Inferior parietal cortex (tissue), 1 donor: ENCODE measurements around the gene ADARB1.

Experiments used
- DNase-seq: peaks from one replicate; pipeline ENCODE4 v3.0.0-alpha.2; 2016; ENCODE audit errors: extremely low spot score

ADARB1 gene

DNA sequence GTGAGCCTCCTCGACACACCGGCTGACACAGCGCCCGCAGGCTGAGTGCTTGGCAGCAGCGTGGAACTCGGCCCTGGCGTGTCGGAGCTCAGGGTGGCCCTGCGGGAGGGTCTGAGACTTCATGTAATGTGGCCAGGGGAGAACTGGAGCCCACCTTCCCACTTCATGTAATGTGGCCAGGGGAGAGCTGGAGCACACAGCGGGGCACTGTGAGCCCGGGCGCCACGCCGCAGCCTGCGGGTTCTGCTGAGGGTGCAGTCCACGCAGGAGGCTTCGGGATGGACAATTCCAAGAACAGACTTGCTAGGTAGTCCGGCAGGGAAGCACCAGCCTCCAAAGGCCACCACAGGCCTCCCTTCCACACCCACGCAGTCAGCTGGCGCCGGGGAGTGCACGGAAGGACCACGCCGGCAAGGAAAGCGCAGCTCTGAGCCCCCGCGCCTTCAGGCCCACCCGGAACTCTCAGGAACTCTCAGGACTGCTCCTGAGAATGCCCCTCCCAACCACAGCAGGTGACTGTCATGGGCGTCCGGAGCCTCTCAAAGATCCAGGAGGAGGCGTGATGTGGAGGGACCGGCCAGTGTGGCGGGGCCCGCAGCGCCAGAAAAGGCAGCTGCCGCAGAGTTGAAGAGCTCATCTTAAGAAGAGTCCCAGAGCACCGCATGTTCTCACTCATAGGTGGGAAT lies 19.3 kb upstream of the ADARB1 start:
- no peak for DNase-seq

DNA sequence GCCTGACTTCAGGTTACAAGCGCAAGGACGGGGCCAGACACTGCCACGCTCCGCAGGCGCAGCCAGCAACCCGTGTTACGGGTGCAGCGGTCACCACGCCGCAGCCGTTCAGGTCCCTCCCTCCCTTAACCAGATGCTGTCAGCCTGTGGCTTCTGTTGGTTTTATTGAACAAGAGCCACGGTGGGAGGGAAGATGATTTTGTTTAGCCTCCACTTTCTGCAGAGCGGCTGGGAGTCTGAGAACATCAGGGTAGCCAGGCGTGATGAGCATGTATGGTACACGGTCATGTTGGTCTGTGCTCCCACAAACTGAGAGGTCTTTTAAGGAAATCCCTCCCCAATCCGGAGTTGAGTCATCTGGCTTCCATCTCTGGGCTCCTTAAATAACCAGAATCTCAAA lies 18.5 kb upstream of the ADARB1 start:
- DNase-seq = peak; percentile 13

DNA sequence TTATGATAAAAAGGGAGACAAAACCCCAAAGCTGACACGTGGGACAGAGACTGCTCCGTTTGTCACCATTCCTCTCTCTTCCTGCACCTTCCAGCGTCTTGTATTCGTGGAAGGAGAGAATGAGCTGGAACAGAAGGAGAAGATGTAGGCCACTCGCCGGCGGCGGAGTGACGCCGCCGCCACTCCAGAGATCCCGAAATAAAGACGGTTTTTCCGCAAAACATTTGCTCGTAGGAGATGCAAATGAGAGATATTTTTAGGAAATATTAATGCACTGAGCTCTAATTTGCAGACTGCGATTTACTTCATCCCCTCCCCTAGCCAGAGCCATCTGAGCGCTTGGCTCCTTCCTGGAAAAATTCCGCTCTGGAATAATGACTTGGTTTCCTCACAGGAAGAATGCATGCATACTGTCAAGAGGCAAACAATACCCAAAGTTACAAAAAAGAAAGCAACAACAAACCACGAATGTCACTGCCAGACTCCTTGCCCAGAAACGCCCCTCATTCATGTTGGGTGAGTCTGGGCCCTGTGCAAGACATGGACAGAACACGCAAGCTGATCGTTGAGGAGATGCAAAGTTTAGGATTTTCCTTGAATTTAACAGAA lies 18.0 kb upstream of the ADARB1 start:
- DNase-seq = no peak

DNA sequence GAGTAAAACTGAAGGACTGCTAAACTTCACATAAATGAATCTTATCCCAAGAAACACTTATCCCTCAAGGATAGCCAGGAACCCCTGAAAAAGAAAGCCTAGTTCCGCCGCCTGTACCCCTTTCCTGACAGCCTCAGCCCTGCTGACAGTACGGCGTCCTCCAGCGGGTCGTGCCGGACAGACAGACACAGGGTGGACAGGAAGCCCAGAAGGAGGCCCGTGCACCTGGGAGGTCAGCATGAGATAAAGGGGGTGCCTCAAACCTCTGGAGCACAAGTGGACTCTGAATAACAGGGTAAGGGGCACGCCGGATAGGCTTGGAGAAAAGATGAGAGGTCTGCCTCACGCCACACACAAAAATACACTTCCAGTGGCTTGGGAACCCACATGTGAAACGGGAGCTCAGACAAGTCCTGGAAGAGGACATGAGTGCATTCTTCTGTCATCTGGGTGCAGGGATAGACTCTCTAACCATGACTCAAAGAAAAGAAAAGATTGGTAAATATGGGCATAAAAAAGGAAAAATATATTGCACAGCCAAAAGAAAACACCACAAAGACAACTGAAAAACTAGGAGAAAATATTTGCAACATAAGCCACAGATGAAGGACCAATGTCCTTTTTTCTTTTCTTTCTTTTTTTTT lies 17.3 kb upstream of the ADARB1 start:
- no peak for DNase-seq

DNA sequence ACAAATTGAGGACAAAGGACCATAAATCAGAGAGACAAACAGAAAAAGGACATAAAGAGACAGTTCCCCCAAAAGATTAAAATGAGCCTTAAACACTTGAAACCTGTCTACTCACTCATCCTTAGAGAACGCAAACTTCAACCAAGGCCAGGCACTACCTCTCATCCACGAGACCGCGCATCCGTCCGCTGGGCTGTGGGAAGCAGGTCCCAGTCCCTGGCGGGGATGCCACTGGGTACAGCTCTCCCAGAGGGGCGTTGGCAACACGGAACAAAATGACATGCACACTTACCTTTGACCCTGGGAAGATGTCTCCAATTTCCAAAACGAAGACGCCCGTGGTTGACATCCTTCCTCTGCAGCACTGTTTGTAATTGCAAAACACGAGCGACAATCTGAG lies 16.5 kb upstream of the ADARB1 start:
- DNase-seq = no peak

- DNase-seq = no peak
Measured at GRCh38 chr21:45059121-45059520, 15.3 kb upstream of the ADARB1 start.

GRCh38 chr21:45060089-45060488 lies 14.3 kb upstream of the ADARB1 start:
- DNase-seq = no peak

DNA sequence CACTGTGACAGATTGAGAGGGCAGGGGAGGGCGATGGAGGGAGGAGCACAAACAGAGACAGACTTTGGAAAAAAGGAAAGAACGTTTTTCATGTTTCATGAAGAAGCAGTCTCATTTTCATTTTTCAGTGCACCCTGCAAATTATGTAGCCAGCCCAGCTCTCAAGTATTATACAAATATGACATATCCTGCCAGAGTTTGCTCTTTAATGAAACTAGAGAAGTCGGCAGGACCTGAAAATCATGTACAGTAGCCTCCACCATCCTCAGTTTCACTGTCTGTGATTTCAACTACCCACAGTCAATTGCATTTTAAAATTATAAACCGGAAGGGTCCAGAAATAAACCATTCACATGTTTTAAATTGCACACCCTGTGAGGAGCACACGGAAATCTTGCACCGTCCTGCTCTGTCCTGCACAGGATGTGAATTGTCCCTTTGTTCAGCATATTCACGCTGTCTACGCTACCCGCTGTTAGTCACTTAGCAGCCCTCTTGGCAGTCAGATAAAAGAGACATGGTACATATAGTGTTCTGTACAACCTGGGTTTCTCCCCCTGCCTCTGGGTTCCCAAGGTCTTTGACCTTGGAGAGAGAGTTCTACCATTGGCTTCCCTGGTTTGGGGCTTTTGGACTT lies 13.6 kb upstream of the ADARB1 start:
- no peak for DNase-seq

- no peak for DNase-seq
Measured at GRCh38 chr21:45064091-45064490, 10.3 kb upstream of the ADARB1 start.

DNA sequence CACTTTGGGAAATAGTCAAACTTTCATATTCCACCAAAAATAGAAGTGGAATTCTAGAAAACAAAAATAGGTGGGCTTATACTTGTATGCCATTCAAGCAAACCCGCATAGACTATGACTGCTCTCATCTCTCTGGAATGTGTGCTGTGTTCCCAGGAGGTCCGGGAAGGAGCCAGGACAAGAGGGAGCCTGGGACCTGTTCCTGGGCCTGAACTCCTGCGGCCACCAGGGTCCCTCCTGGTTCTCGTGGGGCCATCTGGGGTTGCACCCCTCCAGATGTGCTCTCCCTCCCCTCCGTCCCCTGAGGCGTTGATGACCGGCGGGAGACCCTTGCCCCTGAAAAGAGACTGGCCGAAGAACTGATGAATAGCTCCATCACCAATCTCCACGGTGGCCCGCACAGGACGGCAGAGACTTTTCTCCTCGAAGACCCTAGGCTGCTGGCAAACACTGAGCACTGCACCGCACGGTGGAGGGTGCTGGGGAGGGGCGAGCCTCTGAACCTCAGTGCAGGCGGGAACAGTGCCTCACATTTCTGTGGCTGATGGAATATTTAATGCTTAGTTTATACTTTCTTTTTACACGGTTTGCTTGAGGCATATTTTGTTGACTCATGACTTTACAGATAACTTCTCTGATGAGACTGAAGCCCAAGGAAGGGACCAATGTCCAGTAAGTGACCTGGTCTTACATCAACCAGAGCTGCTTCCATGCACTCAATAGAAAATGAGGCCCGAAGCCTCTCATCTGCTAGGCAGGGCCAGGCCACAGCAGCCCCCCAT lies 9.6 kb upstream of the ADARB1 start:
- no peak for DNase-seq

DNA sequence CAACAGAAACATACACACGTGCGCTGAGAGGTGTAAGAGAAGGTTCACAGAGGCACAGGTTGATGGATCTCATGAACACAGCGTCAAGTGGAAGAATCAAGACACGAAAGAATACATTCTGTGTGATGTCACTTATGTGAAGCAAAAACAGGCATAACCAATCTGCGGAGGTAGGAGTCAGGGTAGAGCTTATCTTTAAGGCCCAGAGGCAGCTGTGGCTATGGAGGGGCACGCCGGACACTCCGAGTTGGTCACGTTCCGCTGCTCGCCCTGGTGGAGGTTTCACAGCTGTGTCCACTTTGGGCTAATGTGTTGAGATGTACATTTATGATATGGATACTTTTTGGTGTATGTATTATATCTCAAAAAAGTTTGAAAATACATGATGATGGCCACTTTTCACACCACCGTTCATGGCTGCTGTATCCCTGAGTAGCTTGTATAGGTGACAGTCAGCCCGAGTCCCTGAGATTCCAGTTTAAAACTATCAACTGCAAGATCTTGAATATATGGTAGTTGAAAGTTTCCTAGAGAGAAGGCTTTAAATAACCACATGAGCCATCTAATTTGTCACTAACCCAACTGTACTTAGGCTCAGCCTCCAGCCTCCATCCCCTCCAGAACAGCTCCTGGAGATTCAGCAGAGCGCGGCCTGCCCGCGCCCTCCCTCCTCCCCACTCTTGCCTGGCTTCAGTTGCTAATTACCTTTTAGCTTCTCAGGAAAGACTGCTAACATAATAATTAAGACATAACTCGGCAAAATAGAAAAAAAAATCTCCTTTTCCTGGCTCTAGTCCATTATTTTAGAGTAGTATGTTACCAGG lies 6.7 kb upstream of the ADARB1 start:
- DNase-seq = no peak

DNA sequence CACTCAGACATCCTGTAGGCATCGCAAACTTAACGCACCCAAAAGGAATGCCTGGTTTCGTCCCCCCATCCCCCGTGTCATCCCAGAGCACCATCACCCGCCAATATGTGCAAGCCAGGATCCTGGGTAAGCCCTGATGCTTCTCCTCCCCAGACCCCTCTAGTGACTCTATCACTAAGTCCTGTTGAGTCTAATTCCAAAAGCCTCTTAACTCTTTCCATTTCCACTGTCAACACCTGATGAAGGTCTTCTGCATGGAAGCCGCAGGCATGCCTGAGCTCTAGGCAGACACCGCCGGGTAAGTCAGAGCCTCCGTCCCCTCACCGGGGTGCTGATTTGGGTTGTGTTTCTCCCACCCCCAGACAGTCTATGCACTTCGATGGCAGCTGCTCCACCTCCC lies 5.3 kb upstream of the ADARB1 start:
- DNase-seq = no peak

- DNase-seq = no peak
Measured at GRCh38 chr21:45069711-45070110, 4.7 kb upstream of the ADARB1 start.

- DNase-seq = no peak
Measured at GRCh38 chr21:45071078-45071873, 3.1 kb upstream of the ADARB1 start.

- no peak for DNase-seq
Measured at GRCh38 chr21:45071874-45072737, 2.3 kb upstream of the ADARB1 start.

DNA sequence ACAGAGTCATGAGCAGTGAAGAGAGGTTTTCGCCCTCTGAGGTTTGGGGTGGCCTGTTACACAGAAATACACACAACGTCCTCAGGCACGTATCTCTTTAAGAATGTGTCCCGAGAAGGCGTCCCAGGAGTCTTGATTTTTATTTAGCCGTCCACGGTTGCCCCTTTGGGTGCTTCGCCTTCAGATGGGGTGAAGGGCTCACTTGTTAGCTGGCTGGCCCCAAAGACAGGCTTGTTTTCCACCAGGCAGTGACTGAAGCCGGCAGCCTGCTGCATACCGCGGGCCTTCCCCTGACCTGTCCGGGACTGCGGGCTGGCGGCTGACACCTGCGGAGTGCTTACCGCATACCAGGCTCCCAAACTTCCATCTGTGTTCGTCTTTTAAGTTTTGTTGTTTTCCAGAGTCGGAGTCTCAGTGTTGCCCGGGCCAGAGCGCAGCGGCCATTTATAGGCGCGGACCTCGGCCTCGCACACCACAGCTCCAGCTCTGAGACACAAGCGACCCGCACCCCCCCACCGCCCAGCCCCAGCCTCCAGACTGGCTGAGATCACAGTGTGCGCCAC lies 1.6 kb upstream of the ADARB1 start:
- DNase-seq = no peak

GRCh38 chr21:45073301-45074047 lies 906 bp upstream of the ADARB1 start:
- DNase-seq = peak; percentile 17
